Measurements from ENCODE around the gene GRK5.

- TF ChIP-seq, protein P1, sequence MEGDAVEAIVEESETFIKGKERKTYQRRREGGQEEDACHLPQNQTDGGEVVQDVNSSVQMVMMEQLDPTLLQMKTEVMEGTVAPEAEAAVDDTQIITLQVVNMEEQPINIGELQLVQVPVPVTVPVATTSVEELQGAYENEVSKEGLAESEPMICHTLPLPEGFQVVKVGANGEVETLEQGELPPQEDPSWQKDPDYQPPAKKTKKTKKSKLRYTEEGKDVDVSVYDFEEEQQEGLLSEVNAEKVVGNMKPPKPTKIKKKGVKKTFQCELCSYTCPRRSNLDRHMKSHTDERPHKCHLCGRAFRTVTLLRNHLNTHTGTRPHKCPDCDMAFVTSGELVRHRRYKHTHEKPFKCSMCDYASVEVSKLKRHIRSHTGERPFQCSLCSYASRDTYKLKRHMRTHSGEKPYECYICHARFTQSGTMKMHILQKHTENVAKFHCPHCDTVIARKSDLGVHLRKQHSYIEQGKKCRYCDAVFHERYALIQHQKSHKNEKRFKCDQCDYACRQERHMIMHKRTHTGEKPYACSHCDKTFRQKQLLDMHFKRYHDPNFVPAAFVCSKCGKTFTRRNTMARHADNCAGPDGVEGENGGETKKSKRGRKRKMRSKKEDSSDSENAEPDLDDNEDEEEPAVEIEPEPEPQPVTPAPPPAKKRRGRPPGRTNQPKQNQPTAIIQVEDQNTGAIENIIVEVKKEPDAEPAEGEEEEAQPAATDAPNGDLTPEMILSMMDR (conservative IDR thresholded peaks at IDR 0.05; ENCODE audit: low read depth, low read length): no peak
- TF ChIP-seq EZH2 (IDR thresholded peaks at IDR 0.05; ENCODE audit: borderline replicate concordance, low read depth, low read length, poor library complexity, severe bottlenecking): no peak
These were observed 129.9 kb downstream of the GRK5 start for GRCh38 chr10:119337223-119337622.
